ENCODE measurements around the gene MDP1. TPM values are rescaled to one million over a fixed set of nuclear protein-coding genes. Genes with fewer than 3 reads are reported as not detected.
A peak's percentile ranks its signal among the peaks of the same experiment; 100 is the strongest.

Gene MDP1
- total RNA-seq, 2 donors from 2014 or later: 21.0 to 25.0 TPM

DNA sequence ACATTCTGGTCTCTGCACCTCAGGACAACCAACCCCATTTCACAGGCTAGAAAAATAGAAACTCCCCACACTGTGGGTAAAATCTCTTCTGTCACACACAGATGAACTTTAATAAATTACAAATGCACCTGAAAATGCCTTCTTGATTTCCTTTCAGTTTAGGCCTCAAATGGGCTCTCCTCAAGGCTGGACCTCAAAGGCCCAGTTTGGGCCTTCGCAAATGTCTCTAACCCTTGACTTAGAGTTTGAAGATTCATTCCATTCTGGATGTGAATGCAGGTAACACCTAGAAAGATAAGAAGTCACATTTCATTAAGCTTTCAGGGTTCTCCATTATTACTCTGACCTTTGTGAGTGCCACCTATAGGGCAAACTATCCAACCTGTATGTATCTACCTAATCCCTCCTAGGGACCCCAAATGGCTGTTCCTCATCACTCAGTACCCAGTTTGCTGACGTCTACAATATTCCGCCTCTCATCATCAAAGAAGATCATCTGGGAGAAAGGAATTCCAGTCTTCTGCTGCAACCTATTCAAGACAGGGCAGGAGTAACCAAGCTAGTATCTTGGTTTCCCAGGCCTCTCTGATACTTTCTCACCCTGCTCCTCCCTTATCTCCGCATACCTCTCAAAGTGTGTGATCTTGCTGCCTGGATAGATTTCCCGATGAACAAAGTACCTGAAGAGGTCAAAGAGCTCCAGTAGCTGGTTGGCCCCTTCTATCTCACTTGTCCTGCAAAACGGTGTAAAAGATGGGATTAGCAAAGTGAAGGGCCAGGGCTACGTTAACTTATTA is 1.8 kb downstream of the MDP1 start:
- no peak for DNase-seq
- peak overlapping the region; percentile 92 for H3K4me3 Mint-ChIP-seq
- Histone ChIP-seq H3K9ac (ENCODE audit: extremely low read depth, low read length, poor library complexity, severe bottlenecking) (peak overlapping the region; percentile 79), H3K9me3 (ENCODE audit: control insufficient read depth, low read length) (no peaks in the 10 kb centered on the region), H3K4me1 (ENCODE audit: control insufficient read depth, insufficient read depth, low read length) (peaks cover 3% of the 10 kb centered on the region), H3K27ac (ENCODE audit: low read depth, low read length) (no peak overlapping the region), H3K36me3 (ENCODE audit: control insufficient read depth, insufficient read depth, low read length) (peaks cover 39% of the 10 kb centered on the region), H3K27me3 (ENCODE audit: control insufficient read depth, insufficient read depth, low read length, poor library complexity, severe bottlenecking) (no peaks in the 10 kb centered on the region), H3K4me3 (ENCODE audit: low read length) (peak overlapping the region; percentile 85)
- H3K4me1 Mint-ChIP-seq: peaks cover 16% of the 10 kb centered on the region
- H3K36me3 Mint-ChIP-seq (ENCODE audit: low read depth): peaks cover 33% of the 10 kb centered on the region
- no peaks in the 10 kb centered on the region for H3K9me3 Mint-ChIP-seq
- WGBS, 2 experiments (ENCODE audit: insufficient coverage in 1 of 2, insufficient read length in 1 of 2): 90 to 93% methylated on average over 5 to 7 of the region's 7 CpGs
- TF ChIP-seq, protein P1, sequence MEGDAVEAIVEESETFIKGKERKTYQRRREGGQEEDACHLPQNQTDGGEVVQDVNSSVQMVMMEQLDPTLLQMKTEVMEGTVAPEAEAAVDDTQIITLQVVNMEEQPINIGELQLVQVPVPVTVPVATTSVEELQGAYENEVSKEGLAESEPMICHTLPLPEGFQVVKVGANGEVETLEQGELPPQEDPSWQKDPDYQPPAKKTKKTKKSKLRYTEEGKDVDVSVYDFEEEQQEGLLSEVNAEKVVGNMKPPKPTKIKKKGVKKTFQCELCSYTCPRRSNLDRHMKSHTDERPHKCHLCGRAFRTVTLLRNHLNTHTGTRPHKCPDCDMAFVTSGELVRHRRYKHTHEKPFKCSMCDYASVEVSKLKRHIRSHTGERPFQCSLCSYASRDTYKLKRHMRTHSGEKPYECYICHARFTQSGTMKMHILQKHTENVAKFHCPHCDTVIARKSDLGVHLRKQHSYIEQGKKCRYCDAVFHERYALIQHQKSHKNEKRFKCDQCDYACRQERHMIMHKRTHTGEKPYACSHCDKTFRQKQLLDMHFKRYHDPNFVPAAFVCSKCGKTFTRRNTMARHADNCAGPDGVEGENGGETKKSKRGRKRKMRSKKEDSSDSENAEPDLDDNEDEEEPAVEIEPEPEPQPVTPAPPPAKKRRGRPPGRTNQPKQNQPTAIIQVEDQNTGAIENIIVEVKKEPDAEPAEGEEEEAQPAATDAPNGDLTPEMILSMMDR (conservative IDR thresholded peaks at IDR 0.05): no peak
- H3K27me3 Mint-ChIP-seq (ENCODE audit: insufficient read depth): no peaks in the 10 kb centered on the region
- peak overlapping the region; percentile 99 for H3K27ac Mint-ChIP-seq

DNA sequence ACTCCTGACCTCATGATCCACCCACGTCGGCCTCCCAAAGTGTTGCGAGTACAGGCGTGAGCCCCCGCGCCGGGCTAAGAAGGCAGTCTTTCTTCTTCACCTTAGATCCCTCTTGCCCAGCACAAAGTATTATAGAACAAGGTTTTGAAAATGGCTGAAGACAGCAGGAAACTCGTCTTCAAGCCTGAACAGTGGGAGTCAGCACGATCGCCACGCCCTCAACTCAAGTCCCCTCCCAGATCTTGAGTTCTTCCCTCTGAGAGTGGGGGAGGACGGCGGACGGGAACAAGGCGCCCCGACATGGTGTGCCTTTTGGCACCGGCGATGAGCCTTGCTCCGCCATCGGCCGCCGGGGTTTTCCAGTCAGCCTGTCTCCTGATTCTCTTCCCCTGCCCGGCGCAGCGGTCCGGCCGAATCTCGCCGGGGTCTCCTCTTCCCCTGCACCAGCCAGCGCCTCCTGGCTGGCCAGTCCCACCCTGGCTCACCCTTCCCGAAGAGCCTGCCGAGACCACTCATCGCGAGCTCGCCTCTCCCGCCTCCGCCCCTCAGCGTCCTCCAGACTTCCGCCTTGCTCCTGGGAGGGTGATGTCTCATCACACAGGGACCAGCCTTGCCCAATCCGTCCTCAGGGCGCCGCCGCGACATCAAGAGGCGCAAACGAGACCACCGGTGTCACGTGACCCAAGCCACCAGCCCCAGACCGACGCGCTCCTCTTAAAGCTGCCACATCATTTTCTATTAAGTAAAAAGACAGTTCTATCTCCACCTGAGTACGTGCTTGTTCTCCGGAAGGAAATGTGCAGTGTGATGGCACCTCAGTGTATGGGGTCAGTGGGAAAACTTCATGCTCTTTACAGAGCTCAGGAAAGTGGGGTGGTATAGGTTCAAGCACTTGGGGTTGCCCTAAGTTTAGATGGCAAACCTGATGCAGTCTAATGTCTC is 2.7 kb downstream of the MDP1 start, which contains the start of gene CHMP4A:
CHMP4A (minus strand) TSS at position 565 of the 942 bp plus-strand sequence; CDS start at position 516, 49 bp downstream.
- H3K9ac ChIP-seq (ENCODE audit: extremely low read depth, low read length, poor library complexity, severe bottlenecking): peak within 1 kb of the TSS; percentile 79
- 0% methylated on average over 26 to 53 of the region's 53 CpGs for WGBS, 2 experiments (ENCODE audit: insufficient coverage in 1 of 2, insufficient read length in 1 of 2)
- peaks cover 37% of the 10 kb centered on the region for H3K36me3 Mint-ChIP-seq (ENCODE audit: low read depth)
- no peaks in the 10 kb centered on the region for H3K27me3 ChIP-seq (ENCODE audit: control insufficient read depth, insufficient read depth, low read length, poor library complexity, severe bottlenecking)
- peak within 1 kb of the TSS; percentile 85 for H3K4me3 ChIP-seq (ENCODE audit: low read length)
- peaks cover 3% of the 10 kb centered on the region for H3K4me1 ChIP-seq (ENCODE audit: control insufficient read depth, insufficient read depth, low read length)
- no peaks in the 10 kb centered on the region for H3K9me3 ChIP-seq (ENCODE audit: control insufficient read depth, low read length)
- peak within 1 kb of the TSS; percentile 92 for H3K27ac ChIP-seq (ENCODE audit: low read depth, low read length)
- H3K9me3 Mint-ChIP-seq: no peaks in the 10 kb centered on the region
- peaks cover 16% of the 10 kb centered on the region for H3K4me1 Mint-ChIP-seq
- TF ChIP-seq, protein P1 (conservative IDR thresholded peaks at IDR 0.05): peak; percentile 49
- no peaks in the 10 kb centered on the region for H3K27me3 Mint-ChIP-seq (ENCODE audit: insufficient read depth)
- peak within 1 kb of the TSS; percentile 92 for H3K4me3 Mint-ChIP-seq
- peaks cover 38% of the 10 kb centered on the region for H3K36me3 ChIP-seq (ENCODE audit: control insufficient read depth, insufficient read depth, low read length)
- H3K27ac Mint-ChIP-seq: peak within 1 kb of the TSS; percentile 99
- DNase-seq: peak; percentile 99

DNA sequence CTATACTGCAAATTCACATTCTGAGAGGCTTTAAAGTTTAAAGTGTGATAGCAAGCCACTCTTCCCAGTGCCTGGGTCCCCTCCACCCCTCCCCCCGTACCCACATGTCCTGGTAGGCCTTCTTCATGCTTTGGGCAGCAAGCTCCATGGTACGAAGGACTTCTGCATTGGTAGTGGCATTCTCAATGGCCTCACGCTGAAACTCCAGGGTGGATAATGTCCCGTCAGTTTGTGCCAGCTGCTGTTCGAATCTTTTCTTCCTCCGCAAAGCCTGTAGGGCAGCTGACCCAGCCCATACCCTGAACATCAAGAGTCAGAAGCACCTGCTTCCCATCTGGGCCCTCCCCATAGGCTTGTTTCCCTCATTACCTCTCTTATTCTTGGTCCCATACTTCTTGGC is 4.6 kb downstream of the MDP1 start:
- 95 to 100% methylated on average over 3 to 6 of the region's 6 CpGs for WGBS, 2 experiments (ENCODE audit: insufficient coverage in 1 of 2, insufficient read length in 1 of 2)
- Histone ChIP-seq H3K36me3 (ENCODE audit: control insufficient read depth, insufficient read depth, low read length) (peaks cover 46% of the 10 kb centered on the region), H3K4me3 (ENCODE audit: low read length) (no peak overlapping the region), H3K27me3 (ENCODE audit: control insufficient read depth, insufficient read depth, low read length, poor library complexity, severe bottlenecking) (no peaks in the 10 kb centered on the region), H3K9ac (ENCODE audit: extremely low read depth, low read length, poor library complexity, severe bottlenecking) (no peak overlapping the region), H3K4me1 (ENCODE audit: control insufficient read depth, insufficient read depth, low read length) (peaks cover 3% of the 10 kb centered on the region), H3K9me3 (ENCODE audit: control insufficient read depth, low read length) (no peaks in the 10 kb centered on the region), H3K27ac (ENCODE audit: low read depth, low read length) (no peak overlapping the region)
- peak overlapping the region; percentile 92 for H3K4me3 Mint-ChIP-seq
- DNase-seq: no peak
- peaks cover 16% of the 10 kb centered on the region for H3K4me1 Mint-ChIP-seq
- no peaks in the 10 kb centered on the region for H3K27me3 Mint-ChIP-seq (ENCODE audit: insufficient read depth)
- TF ChIP-seq, protein P1 (conservative IDR thresholded peaks at IDR 0.05): no peak
- peak overlapping the region; percentile 8 for H3K27ac Mint-ChIP-seq
- peaks cover 46% of the 10 kb centered on the region for H3K36me3 Mint-ChIP-seq (ENCODE audit: low read depth)
- no peaks in the 10 kb centered on the region for H3K9me3 Mint-ChIP-seq

Data from endodermal cell (in vitro differentiated cells).